ENCODE results near the gene ARRDC5. TPM values are rescaled to one million over a fixed set of nuclear protein-coding genes. Genes with fewer than 3 reads are reported as not detected.

Gene ARRDC5
- total and polyA plus RNA-seq, 2 of the 13 experiments (the other 11 are each of a cell fraction or from before 2014, with no cell fraction given) = not detected

DNA sequence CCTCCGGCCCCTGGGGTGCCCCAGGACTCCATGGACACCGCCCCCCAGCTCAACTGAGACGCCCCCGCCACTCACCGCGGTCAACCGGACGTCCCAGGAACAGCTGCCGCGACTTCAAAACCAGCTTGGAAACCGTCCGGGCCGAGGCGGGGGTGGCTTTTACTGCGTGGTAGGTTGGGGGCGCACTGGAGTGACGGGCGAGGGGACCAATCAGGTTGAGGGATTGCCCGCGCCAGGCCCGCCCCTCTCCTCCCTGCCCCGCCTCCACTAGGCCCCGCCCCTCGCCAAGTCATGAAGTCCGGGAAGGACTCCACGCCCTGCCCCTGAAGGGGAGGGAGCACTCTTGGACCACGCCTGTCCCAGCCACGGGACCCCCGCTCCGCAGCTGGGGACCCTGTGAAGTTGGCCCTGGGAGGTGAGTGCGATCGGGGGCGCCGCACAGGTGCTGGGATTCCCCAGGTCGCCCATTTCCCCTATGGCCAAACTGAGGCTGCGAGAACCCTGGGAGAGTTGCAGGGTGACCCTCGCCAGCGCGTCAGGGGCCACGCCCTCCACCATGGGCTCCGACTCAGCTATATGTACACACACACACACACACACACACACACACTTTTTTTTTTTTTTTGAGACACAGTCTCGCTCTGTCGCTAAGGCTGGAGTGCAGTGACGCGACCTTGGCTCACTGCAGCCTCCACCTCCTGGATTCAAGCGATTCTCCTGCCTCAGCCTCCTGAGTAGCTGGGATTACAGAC lies 35.0 kb downstream of the ARRDC5 start, which contains the start of gene PLIN3 (continued):
- TF ChIP-seq EZH2 (conservative IDR thresholded peaks at IDR 0.05; ENCODE audit: low read depth, low read length) = no peak
- no peak for TF ChIP-seq ZNF17 (CRISPR knock-in tag; IDR thresholded peaks at IDR 0.05)
- TF ChIP-seq IKZF4 (CRISPR knock-in tag; IDR thresholded peaks at IDR 0.05; ENCODE audit: borderline replicate concordance, low read depth, not compliant biosample characterization) = no peak
- TF ChIP-seq CC2D1A (CRISPR knock-in tag; IDR thresholded peaks at IDR 0.05) = no peak
- TF ChIP-seq ZNF124 (CRISPR knock-in tag; IDR thresholded peaks at IDR 0.05) = no peak
- no peak for TF ChIP-seq KDM4B (CRISPR knock-in tag; IDR thresholded peaks at IDR 0.05)
- TF ChIP-seq, protein P1, sequence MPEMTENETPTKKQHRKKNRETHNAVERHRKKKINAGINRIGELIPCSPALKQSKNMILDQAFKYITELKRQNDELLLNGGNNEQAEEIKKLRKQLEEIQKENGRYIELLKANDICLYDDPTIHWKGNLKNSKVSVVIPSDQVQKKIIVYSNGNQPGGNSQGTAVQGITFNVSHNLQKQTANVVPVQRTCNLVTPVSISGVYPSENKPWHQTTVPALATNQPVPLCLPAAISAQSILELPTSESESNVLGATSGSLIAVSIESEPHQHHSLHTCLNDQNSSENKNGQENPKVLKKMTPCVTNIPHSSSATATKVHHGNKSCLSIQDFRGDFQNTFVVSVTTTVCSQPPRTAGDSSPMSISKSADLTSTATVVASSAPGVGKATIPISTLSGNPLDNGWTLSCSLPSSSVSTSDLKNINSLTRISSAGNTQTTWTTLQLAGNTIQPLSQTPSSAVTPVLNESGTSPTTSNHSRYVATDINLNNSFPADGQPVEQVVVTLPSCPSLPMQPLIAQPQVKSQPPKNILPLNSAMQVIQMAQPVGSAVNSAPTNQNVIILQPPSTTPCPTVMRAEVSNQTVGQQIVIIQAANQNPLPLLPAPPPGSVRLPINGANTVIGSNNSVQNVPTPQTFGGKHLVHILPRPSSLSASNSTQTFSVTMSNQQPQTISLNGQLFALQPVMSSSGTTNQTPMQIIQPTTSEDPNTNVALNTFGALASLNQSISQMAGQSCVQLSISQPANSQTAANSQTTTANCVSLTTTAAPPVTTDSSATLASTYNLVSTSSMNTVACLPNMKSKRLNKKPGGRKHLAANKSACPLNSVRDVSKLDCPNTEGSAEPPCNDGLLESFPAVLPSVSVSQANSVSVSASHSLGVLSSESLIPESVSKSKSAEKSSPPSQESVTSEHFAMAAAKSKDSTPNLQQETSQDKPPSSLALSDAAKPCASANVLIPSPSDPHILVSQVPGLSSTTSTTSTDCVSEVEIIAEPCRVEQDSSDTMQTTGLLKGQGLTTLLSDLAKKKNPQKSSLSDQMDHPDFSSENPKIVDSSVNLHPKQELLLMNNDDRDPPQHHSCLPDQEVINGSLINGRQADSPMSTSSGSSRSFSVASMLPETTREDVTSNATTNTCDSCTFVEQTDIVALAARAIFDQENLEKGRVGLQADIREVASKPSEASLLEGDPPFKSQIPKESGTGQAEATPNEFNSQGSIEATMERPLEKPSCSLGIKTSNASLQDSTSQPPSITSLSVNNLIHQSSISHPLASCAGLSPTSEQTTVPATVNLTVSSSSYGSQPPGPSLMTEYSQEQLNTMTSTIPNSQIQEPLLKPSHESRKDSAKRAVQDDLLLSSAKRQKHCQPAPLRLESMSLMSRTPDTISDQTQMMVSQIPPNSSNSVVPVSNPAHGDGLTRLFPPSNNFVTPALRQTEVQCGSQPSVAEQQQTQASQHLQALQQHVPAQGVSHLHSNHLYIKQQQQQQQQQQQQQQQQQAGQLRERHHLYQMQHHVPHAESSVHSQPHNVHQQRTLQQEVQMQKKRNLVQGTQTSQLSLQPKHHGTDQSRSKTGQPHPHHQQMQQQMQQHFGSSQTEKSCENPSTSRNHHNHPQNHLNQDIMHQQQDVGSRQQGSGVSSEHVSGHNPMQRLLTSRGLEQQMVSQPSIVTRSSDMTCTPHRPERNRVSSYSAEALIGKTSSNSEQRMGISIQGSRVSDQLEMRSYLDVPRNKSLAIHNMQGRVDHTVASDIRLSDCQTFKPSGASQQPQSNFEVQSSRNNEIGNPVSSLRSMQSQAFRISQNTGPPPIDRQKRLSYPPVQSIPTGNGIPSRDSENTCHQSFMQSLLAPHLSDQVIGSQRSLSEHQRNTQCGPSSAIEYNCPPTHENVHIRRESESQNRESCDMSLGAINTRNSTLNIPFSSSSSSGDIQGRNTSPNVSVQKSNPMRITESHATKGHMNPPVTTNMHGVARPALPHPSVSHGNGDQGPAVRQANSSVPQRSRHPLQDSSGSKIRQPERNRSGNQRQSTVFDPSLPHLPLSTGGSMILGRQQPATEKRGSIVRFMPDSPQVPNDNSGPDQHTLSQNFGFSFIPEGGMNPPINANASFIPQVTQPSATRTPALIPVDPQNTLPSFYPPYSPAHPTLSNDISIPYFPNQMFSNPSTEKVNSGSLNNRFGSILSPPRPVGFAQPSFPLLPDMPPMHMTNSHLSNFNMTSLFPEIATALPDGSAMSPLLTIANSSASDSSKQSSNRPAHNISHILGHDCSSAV (CRISPR knock-in tag; IDR thresholded peaks at IDR 0.05; ENCODE audit: borderline replicate concordance) = no peak
- no peak for TF ChIP-seq PRPF4 (IDR thresholded peaks at IDR 0.05; ENCODE audit: low read depth, low read length, poor library complexity, severe bottlenecking)
- TF ChIP-seq NAIF1 (CRISPR knock-in tag; IDR thresholded peaks at IDR 0.05; ENCODE audit: borderline replicate concordance) = no peak
- no peak; the same call in 1 of the 2 replicates for TF ChIP-seq THAP8 (CRISPR knock-in tag; IDR thresholded peaks at IDR 0.05; ENCODE audit: borderline replicate concordance)
- no peak for TF ChIP-seq DPF2 (CRISPR knock-in tag; IDR thresholded peaks at IDR 0.05; ENCODE audit: borderline replicate concordance, low read depth)
- TF ChIP-seq EED (CRISPR knock-in tag; IDR thresholded peaks at IDR 0.05) = 0 out of 2 replicates have a peak, but pooled peaks have one; percentile 20
- TF ChIP-seq, protein P2, sequence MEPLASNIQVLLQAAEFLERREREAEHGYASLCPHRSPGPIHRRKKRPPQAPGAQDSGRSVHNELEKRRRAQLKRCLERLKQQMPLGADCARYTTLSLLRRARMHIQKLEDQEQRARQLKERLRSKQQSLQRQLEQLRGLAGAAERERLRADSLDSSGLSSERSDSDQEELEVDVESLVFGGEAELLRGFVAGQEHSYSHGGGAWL (CRISPR knock-in tag; IDR thresholded peaks at IDR 0.05) = 0 out of 2 replicates have a peak, but pooled peaks have one; percentile 46
- TF ChIP-seq ZNF713 (CRISPR knock-in tag; IDR thresholded peaks at IDR 0.05) = no peak
- no peak for TF ChIP-seq ZSCAN9 (CRISPR knock-in tag; IDR thresholded peaks at IDR 0.05; ENCODE audit: borderline replicate concordance)
- no peak for TF ChIP-seq U2AF2 (IDR thresholded peaks at IDR 0.05; ENCODE audit: low read depth, low read length)
- no peak for TF ChIP-seq KLF9 (CRISPR knock-in tag; IDR thresholded peaks at IDR 0.05; ENCODE audit: low read depth)
- TF ChIP-seq, protein P3, sequence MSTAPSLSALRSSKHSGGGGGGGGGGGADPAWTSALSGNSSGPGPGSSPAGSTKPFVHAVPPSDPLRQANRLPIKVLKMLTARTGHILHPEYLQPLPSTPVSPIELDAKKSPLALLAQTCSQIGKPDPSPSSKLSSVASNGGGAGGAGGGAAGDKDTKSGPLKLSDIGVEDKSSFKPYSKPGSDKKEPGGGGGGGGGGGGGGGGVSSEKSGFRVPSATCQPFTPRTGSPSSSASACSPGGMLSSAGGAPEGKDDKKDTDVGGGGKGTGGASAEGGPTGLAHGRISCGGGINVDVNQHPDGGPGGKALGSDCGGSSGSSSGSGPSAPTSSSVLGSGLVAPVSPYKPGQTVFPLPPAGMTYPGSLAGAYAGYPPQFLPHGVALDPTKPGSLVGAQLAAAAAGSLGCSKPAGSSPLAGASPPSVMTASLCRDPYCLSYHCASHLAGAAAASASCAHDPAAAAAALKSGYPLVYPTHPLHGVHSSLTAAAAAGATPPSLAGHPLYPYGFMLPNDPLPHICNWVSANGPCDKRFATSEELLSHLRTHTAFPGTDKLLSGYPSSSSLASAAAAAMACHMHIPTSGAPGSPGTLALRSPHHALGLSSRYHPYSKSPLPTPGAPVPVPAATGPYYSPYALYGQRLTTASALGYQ (CRISPR knock-in tag; IDR thresholded peaks at IDR 0.05) = no peak
- TF ChIP-seq AKAP8 (CRISPR knock-in tag; IDR thresholded peaks at IDR 0.05) = no peak
